A204.1 (cell line): Measurements from ENCODE around the gene BIRC5.

ENCODE experiments used
- FAIRE-seq: peaks from 2 replicates; lab custom pipeline; 2012; peaks lifted over from hg19 to GRCh38; lab: Jason Lieb, UNC

BIRC5 gene

GRCh38 chr17:78184351-78184750 lies 29.7 kb upstream of the BIRC5 start:
- no peak for FAIRE-seq

DNA sequence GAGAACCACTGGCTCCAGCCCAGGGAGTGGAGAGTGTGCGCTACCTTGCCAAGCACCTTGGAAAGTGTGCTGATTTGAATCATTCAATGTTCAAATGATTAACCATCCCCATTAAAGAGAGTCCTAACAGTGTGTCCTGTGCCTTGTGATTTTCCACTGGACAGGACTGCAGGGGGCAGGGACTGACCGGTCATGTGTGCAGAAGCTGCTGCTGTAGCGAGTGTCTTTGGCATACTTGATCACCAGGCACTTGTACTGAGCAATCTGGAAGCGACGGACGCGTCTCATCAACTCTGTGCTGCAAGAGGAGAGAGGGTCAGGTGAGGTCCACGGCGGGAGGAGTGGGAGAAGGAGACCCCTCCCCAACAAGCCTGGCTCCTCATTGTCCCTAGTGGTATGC lies 29.2 kb upstream of the BIRC5 start:
- no peak for FAIRE-seq

DNA sequence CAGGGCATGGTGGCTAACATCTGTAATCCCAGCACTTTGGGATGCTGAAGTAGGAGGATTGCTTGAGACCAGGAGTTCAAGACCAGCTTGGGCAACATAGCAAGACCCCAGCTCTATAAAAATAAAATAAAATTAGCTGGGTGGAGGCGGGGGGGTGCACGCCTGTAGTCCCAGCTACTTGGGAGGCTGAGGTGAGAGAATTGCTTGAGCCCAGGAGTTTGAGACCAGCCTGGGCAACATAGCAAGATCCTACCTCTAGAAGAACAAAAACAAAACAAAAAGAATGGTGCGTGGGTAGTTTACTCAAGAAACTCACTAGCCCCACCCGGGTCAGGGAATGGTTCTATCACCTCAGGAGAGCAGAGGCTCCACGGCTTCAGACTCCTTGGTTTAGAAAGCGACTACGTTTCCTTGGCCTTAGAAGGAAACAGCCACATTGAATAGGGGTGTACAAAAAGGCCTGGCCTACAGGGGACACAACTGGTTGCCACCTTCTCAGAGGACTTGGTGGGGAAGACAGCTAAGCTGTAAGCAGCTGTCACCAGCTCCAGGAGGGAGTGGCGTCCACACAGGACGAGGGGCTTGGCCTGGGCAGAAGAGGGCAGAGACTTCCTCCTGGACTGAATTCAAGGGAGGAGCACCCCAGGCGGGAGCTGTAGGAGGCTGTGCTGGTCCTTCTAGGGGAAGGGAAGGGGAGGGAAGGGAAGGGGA lies 27.9 kb upstream of the BIRC5 start:
- no peak for FAIRE-seq

DNA sequence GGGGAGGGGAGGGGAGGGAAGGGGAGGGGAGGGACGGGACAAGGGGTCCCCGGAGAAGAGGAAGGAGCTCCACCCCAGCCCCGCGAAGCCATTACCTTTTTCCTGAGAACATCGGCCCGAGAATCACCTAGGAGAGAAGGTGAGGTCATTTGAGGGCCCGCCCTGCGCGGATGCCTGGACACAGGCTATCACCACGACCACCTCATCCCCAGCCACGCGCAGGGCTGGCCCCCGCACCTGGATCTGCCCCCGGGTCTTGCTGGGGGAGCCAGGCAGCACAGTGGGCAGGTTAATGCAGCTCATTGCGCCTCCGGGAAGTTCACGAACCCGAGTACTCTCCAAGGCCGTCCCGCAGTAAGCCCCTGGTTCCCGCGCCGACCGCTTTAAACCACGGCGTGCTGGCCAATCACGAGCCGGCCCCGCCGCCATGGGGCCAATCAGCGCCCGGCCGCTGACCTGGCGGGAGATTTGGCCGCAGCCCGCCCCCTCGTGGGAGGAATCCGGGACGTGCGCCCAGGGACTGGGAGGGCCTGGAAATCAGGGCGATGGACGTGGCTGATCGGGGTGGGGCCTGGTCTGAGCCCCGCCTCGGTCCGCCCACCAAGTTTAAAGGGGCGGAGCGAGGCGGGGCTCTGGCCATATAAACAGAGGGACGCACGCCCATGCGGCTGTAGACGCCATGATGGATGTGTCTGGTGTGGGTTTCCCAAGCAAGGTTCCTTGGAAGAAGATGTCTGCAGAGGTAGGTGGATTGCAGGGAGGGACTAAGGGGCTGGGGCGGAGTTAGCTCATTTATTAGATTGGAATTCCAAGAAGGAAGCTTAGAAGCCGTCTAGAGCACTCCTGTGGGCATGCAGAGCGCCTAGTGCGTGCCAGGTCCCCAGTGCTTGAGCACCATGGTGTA lies 27.1 kb upstream of the BIRC5 start, which contains the start of the genes AFMID and TK1:
TSS of gene AFMID (plus strand) at position 671 of the 904 bp plus-strand sequence. CDS start at position 680, 9 bp downstream.
TSS of gene TK1 (minus strand) at position 361 of the 904 bp plus-strand sequence. CDS start at position 303, 58 bp downstream.
- peak; percentile 98 for FAIRE-seq

- FAIRE-seq = no peak
These were observed 17.3 kb upstream of the BIRC5 start for GRCh38 chr17:78196716-78197115.

GRCh38 chr17:78197147-78197832 lies 16.8 kb upstream of the BIRC5 start:
- no peak for FAIRE-seq

- FAIRE-seq = no peak
These were observed 13.6 kb upstream of the BIRC5 start for GRCh38 chr17:78200451-78200850.

DNA sequence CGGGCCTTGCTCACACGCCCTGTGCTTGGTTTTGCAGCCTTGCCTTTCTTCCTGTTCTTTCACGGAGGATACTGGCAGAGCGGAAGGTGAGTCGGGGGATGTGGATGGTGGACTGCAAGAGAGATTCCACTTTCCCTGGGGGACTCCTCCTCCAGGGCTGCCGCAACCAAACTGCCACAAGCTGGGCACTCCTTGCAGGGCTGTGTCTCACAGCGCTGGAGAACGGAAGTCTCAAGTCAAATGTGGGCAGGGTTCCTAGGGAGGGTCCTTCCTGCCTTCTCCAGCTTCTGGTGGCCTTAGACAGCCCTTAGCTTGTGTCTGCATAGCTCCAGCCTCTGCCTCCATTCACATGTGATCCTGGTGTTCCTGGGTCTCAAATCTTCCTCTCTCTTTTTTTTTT lies 11.4 kb upstream of the BIRC5 start:
- FAIRE-seq = no peak

DNA sequence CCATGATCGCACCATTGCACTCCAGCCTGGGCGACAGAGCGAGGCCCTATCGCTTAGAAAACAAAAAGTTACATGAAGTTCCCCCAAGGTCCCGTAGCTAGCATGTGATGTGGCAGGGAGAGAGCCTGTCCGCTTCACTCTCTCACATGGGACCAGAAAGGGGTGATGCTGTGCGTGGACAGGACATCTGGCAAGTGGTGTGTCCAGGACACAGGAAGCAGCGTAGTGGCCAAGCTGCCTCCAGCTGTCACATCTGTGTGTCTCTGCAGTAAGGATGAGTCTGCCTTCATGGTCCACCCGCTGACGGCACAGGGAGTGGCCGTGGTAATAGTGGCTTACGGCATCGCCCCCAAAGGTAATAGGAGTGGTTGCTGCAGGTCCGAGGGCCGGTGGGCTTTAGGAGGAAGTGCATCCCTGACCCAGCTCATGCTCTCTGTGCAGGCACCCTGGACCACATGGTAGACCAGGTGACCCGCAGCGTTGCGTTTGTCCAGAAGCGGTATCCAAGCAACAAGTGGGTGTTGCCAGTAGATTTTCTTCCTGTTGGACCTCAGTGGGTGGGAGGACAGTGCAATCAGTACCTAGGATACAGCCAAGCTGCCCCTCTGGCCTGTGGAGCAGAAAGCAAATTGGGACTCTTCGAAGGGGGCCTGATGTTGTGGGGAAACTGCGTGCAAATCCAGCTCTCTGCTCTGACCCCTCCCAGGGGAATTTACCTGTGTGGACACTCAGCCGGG lies 9.5 kb upstream of the BIRC5 start:
- FAIRE-seq = no peak

DNA sequence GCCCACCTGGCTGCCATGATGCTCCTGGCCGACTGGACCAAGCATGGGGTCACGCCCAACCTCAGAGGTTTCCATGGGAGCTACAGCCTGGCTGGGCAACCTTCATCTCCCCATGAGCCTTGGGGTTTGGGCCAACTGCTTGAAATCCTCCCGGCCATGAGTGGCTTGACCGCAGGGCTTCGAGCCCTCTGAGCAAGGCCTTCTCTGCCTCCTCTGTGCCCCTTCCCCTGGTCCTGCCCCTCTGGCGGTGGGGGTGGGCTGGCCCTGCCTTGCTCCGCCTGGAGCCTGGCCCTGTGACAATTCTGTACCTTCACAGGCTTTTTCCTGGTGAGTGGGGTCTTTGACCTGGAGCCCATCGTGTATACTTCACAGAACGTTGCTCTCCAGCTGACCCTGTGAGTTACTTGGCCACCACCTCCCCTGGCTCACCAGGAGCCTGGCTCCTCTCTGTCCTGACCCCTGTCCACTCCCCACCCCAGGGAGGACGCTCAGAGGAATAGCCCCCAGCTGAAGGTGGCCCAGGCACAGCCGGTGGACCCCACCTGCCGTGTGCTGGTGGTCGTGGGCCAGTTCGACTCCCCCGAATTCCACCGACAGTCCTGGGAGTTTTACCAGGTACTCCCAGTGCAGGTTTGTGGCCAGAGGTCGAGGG lies 8.8 kb upstream of the BIRC5 start:
- FAIRE-seq = no peak

GRCh38 chr17:78206298-78206697 lies 7.8 kb upstream of the BIRC5 start:
- no peak for FAIRE-seq

DNA sequence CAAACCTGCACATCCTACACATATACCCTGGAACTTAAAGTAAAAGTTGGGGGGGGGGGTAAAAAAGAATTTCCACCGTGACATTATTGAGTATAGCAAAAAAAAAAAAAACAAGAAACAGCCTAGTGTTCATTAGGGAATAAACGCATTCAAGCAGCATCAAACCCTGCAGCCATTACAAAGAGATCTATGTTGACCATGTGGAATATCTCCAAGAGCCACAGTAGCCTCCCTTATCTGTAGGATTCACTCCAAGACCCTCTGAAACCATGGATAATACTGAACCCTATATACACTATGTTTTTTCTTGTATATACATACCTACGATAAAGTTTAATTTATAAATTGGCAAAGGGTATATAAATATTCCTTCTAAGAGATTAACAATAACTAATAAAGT lies 5.6 kb upstream of the BIRC5 start:
- FAIRE-seq = no peak

DNA sequence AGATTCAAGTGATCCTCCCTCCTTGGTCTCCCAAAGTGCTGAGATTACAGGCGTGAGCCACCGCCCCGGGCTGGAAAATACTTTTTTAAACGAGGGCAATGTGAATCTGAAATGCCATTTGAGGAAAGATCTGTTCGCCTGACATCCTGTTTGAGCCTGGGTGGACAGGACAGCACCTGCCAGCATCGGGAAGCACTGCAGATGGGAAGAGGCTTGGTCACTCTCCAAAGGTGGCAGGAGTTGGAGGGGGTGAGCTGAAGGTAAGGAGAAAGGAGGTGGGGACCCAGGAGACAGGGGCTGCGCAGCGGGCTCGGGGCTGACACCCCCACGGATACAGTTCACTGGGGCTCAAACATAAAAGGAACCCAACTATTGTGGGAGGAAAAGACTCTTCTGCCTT lies 3.9 kb upstream of the BIRC5 start:
- FAIRE-seq = no peak

DNA sequence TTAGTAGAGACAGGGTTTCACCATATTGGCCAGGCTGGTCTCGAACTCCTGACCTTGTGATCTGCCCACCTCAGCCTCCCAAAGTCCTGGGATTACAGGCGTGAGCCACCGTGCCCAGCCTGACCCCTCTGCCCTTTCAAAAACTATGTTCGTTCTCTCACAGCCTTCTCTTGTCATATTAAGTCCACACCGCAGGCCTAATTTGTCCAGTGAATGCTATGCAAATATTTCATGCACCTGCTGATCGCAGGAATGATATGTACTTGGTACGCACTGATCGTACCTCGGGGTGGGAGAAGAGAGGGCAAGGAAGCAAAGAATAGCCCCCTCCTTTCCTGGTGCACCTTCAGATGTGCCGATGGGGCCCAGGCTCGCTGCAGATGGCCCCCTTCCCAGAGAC lies 3.0 kb upstream of the BIRC5 start:
- FAIRE-seq = no peak

DNA sequence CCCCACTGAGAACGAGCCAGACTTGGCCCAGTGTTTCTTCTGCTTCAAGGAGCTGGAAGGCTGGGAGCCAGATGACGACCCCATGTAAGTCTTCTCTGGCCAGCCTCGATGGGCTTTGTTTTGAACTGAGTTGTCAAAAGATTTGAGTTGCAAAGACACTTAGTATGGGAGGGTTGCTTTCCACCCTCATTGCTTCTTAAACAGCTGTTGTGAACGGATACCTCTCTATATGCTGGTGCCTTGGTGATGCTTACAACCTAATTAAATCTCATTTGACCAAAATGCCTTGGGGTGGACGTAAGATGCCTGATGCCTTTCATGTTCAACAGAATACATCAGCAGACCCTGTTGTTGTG lies 631 bp downstream of the BIRC5 start:
- FAIRE-seq = no peak

GRCh38 chr17:78219396-78220150 lies 5.5 kb downstream of the BIRC5 start:
- no peak for FAIRE-seq

DNA sequence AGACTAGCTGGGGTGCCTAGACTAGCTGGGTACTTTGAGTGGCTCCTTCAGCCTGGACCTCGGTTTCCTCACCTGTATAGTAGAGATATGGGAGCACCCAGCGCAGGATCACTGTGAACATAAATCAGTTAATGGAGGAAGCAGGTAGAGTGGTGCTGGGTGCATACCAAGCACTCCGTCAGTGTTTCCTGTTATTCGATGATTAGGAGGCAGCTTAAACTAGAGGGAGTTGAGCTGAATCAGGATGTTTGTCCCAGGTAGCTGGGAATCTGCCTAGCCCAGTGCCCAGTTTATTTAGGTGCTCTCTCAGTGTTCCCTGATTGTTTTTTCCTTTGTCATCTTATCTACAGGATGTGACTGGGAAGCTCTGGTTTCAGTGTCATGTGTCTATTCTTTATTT lies 9.0 kb downstream of the BIRC5 start:
- FAIRE-seq = no peak

DNA sequence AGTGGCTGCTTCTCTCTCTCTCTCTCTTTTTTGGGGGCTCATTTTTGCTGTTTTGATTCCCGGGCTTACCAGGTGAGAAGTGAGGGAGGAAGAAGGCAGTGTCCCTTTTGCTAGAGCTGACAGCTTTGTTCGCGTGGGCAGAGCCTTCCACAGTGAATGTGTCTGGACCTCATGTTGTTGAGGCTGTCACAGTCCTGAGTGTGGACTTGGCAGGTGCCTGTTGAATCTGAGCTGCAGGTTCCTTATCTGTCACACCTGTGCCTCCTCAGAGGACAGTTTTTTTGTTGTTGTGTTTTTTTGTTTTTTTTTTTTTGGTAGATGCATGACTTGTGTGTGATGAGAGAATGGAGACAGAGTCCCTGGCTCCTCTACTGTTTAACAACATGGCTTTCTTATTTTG lies 9.7 kb downstream of the BIRC5 start:
- FAIRE-seq = no peak

DNA sequence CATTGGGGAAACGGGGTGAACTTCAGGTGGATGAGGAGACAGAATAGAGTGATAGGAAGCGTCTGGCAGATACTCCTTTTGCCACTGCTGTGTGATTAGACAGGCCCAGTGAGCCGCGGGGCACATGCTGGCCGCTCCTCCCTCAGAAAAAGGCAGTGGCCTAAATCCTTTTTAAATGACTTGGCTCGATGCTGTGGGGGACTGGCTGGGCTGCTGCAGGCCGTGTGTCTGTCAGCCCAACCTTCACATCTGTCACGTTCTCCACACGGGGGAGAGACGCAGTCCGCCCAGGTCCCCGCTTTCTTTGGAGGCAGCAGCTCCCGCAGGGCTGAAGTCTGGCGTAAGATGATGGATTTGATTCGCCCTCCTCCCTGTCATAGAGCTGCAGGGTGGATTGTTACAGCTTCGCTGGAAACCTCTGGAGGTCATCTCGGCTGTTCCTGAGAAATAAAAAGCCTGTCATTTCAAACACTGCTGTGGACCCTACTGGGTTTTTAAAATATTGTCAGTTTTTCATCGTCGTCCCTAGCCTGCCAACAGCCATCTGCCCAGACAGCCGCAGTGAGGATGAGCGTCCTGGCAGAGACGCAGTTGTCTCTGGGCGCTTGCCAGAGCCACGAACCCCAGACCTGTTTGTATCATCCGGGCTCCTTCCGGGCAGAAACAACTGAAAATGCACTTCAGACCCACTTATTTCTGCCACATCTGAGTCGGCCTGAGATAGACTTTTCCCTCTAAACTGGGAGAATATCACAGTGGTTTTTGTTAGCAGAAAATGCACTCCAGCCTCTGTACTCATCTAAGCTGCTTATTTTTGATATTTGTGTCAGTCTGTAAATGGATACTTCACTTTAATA lies 10.4 kb downstream of the BIRC5 start:
- FAIRE-seq = no peak
